Adrenal gland (tissue), 12 donors: ENCODE data around the gene FOXC1. TPM values are rescaled to one million over a fixed set of nuclear protein-coding genes. Genes with fewer than 3 reads are reported as not detected.

Source experiments
- DNase-seq, 7 donors: peaks; one replicate each; pipeline ENCODE4 v3.0.0-alpha.2; 2019 to 2020
- H3K27ac ChIP-seq, 5 donors: fragments of 200-600 bp; sonication (generic) in 4 of 5; 1 replicate in 3 of 5; 2 replicates in 2 of 5; pipeline versions ENCODE4 v1.5.1 to v1.8.0; 2016 to 2020; ENCODE audit warnings: mild to moderate bottlenecking in 1 of 5
- H3K27me3 ChIP-seq: fragments of 200-600 bp; 2 replicates; pipeline ENCODE4 v1.8.0; 2021
- H3K36me3 ChIP-seq, 2 donors: fragments of 200-600 bp; replicated peaks in 1 of 2; 1 replicate in 1 of 2; 2 replicates in 1 of 2; pipeline versions ENCODE4 v1.5.1 to v1.8.0; 2018 to 2022
- H3K4me1 ChIP-seq, 2 donors: fragments of 200-600 bp; replicated peaks in 1 of 2; 1 replicate in 1 of 2; 2 replicates in 1 of 2; pipeline versions ENCODE4 v1.5.1 to v1.8.0; 2018 to 2021
- H3K4me3 ChIP-seq, 4 donors: fragments of 200-600 bp; sonication (generic) in 3 of 4; one replicate each; pipeline ENCODE4 v1.5.1; 2016 to 2018
- H3K9me3 ChIP-seq, 3 donors: fragments of 200-600 bp; sonication (generic) in 1 of 3; replicated peaks in 1 of 3; 1 replicate in 2 of 3; 2 replicates in 1 of 3; pipeline versions ENCODE4 v1.5.1 to v1.8.0; 2016 to 2021
- CTCF ChIP-seq, 6 experiments: fragments of 450-650 bp in 4 of 6; fragments of 200-600 bp in 2 of 6; sonication (generic) in 1 of 6; IDR thresholded peaks; 1 replicate in 5 of 6; 2 replicates in 1 of 6; pipeline versions ENCODE4 v1.5.1 to v1.8.0; 2016 to 2021; ENCODE audit warnings: antibody characterized with exemption in 6 of 6, mild to moderate bottlenecking in 2 of 6, moderate library complexity in 1 of 6
- POLR2A ChIP-seq, 2 donors: fragments of 450-650 bp; IDR thresholded peaks; one replicate each; pipeline ENCODE4 v1.6.1; 2017; ENCODE audit warnings: antibody characterized with exemption in 2 of 2, mild to moderate bottlenecking in 2 of 2, moderate library complexity in 1 of 2
- WGBS, 4 donors: extraction: QIAGEN DNeasy Blood & Tissue Kit in 2 of 4; methylation state at CpG; one replicate each; pipeline versions ENCODE4 v1.1.5 to v1.1.7; 2013 to 2017; 5-methylcytosine and 5-hydroxymethylcytosine counted together
- intact Hi-C, 2 donors: fragments of 100-400 bp; cut with DNase I; formaldehyde crosslinking; loops; one replicate each; pipeline versions ENCODE4 v1.14.1 to v1.15.0; 2022 to 2023
- polyA plus RNA-seq, 3 donors: library from polyadenylated mRNA; stranded (reverse); fragments of 200-250 nt in 2 of 3; fragments of 350-450 nt in 1 of 3; fragmentation: Illumina TruSeq in 1 of 3; extraction: RNeasy Lipid Tissue Mini Kit (QIAGEN cat#74804) in 1 of 3; gene quantifications; one replicate each; pipeline ENCODE4 v1.2.3, GENCODE V29; 2013 to 2014
- total RNA-seq, 9 donors: library from RNA; depleted of rRNA in 4 of 9; stranded (reverse); fragments of >200 nt in 4 of 9; fragments of 120-200 nt in 1 of 9; fragmentation: NEBNext Ultra II Directional in 1 of 9; extraction: Animal tissue kit (Norgen Biotek cat#: 25700) in 1 of 9; gene quantifications; one replicate each; pipeline versions ENCODE4 v1.1.0 to v1.2.4, GENCODE V29; 2013 to 2023
- donor health status: healthy with polysubstance abuse.
- donor health status: Bipolar disorder and iron deficiency.
- donor health status: DM: yes; HTN: yes; CAD: no.
- donor health status: DM: no; HTN: no; CAD: no.
- donor health status: DM: no; HTN: no; CAD: no.
- donor health status: DM: yes; HTN: yes; CAD: no.

Gene FOXC1
- total and polyA plus RNA-seq, 12 donors, result 2.7 to 13.2 (median 5.4) TPM

- 65 to 85% (median 74%) methylated on average over 8 of the region's 8 CpGs for WGBS, 4 donors
- Histone ChIP-seq H3K27me3 (peaks cover 3% of the 10 kb centered on the region), H3K27ac (peak overlapping the region in 2 of 5 donors; percentile 73 to 76), H3K9me3 (no peaks in the 10 kb centered on the region), H3K4me3 (no peak overlapping the region), H3K36me3 (no peaks in the 10 kb centered on the region), H3K4me1 (peaks cover 0 to 23% of the 10 kb centered on the region in 2 donors)
- intact Hi-C loops, result no loop called here
- no peak for DNase-seq
- no peak for TF ChIP-seq POLR2A (IDR thresholded peaks at IDR 0.05)
- TF ChIP-seq CTCF (IDR thresholded peaks at IDR 0.05), result no peak
Measured at GRCh38 chr6:1622851-1623768, 13.4 kb downstream of the FOXC1 start.

GRCh38 chr6:1623769-1624057 lies 14.0 kb downstream of the FOXC1 start:
- Histone ChIP-seq H3K4me1 (peaks cover 0 to 23% of the 10 kb centered on the region in 2 donors), H3K9me3 (no peaks in the 10 kb centered on the region), H3K27me3 (peaks cover 3% of the 10 kb centered on the region), H3K27ac (peak overlapping the region in 3 of 5 donors; percentile 10 to 76 (median 73)), H3K36me3 (no peaks in the 10 kb centered on the region), H3K4me3 (peak overlapping the region in 1 of 4 donors; percentile 51)
- no peak for DNase-seq
- TF ChIP-seq POLR2A (IDR thresholded peaks at IDR 0.05), result no peak
- TF ChIP-seq CTCF (IDR thresholded peaks at IDR 0.05), result no peak
- WGBS, 4 donors, result 46 to 64% (median 62%) methylated on average over 12 of the region's 12 CpGs
- intact Hi-C loops, result no loop called here

- TF ChIP-seq CTCF (IDR thresholded peaks at IDR 0.05), result no peak
- peak in 1 of 2 donors; percentile 7 for TF ChIP-seq POLR2A (IDR thresholded peaks at IDR 0.05)
- 3 to 13% (median 7%) methylated on average over 18 to 66 of the region's 66 CpGs for WGBS, 4 donors
- no peaks in the 10 kb centered on the region for H3K36me3 ChIP-seq
- H3K27ac ChIP-seq, result peak overlapping the region in 4 of 5 donors; percentile 10 to 76 (median 52)
- H3K9me3 ChIP-seq, result no peaks in the 10 kb centered on the region
- peaks cover 0 to 23% of the 10 kb centered on the region in 2 donors for H3K4me1 ChIP-seq
- peak overlapping the region in 2 of 4 donors; percentile 51 to 58 for H3K4me3 ChIP-seq
- DNase-seq, result peak in 1 of 7 donors; percentile 34
- intact Hi-C loops, result no loop called here
- peaks cover 3% of the 10 kb centered on the region for H3K27me3 ChIP-seq
Measured at GRCh38 chr6:1624058-1624850, 14.5 kb downstream of the FOXC1 start.
